ENCODE measurements around the gene PITPNB.

DNA sequence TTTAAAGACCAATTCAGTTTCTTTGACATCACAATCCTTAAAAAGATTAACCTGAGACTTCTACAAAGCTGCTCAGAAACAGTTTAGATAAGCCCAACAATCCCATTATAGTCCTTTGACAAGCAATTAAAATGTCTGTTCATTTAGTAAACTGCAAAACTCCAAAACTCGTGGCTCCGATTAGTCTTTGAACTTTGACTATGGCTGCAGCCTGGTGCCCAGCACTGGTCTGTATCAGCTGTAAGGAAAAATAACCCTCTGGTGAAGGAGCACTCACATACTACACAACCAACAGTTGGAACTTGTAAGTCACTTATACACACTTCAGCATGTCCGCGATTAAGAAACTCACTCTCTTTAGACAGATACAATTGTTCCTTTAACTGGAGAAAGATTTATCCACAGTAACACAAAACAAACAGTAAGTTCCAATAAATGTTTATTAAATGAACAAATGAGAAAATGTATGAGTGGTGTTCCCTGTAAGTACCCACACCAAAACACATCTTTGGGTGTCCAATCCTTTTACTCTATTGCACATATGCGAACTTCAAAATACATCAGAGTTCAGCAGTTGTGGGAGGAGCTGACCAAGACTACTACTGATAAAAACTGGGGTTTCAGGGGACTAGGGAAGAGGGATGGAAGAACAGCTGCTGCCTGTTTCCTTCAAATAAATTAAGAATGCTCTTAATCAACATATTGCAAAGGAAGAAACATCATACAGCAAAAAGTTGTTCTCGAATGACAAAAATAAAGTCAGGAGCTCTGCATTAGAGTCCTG, 36.4 kb downstream of the PITPNB start:
- TF ChIP-seq POLR2AphosphoS5 (IDR thresholded peaks at IDR 0.05; ENCODE audit: low read depth, low read length): no peak
- no peak for TF ChIP-seq POLR2A (IDR thresholded peaks at IDR 0.05; ENCODE audit: low read depth, low read length)
- no peak for TF ChIP-seq TAF1 (IDR thresholded peaks at IDR 0.05; ENCODE audit: borderline replicate concordance, low read depth, low read length)
